NCI-H524 treated with DMSO at 0.1 percent for 48 hours (cell line): ENCODE measurements around the gene CBFA2T3.

ENCODE experiments used
- DNase-seq: peaks from one replicate; lab custom pipeline; 2025; lab: John Stamatoyannopoulos, UW

Gene CBFA2T3

DNA sequence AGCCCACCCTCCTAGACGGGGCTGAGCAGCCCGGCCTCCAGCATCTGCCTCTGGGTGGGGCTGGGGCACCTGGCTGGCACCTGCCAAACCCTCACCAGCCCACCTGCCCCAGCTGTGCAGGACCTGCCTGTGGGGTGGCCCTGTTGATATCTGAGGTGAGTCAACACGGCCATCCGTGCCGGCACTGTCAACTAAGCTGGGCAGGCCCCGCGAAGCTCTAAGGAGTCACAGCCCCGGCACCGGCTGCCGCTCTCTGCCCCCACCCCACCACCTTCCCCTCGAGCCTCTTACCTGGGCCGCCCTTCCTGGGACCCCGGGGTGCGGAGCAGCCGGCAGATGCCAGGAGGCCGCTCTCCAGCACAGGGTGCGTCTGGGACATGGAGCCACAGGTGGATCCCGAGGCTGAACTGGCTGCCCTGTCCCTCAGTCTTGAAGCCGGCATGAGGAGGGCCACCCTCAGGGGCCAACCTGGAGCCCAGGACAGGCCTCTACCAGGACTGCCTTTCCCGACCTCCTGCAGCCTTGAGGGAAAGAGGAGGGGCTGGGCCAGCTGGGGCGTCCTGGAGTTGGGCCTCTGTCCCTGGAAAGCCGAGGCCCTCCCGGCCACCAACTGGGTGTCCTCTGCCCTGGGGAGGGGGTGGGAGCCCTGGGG, 515 bp downstream of the CBFA2T3 start:
- DNase-seq = no peak

DNA sequence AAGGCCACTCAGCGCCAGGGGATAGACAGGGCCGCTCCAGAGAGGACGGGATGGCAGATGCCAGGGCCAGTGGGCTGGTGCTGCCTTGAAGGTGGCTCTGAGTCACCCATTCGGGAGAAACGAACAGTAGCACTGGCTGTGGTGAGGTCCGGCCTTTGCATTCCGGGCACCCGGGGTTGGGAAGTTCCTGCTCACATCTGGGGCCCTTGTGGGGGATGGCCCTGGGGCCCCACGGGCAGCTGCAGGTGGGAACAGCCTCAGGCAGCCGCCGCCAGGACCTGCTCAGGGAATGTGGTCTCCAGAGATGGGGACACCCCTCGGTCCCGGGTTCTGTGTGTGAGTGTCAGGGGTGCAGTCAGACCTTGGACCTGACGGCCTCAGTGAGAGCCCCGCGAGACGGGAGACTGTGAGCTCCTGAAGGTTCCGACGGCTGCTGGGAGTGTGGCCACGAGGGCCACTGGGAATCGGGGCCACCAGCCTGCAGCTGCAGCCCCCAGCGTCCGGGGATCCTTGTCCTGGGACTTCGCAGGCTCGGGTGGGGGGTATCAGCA, 1.4 kb downstream of the CBFA2T3 start:
- DNase-seq = no peak

DNA sequence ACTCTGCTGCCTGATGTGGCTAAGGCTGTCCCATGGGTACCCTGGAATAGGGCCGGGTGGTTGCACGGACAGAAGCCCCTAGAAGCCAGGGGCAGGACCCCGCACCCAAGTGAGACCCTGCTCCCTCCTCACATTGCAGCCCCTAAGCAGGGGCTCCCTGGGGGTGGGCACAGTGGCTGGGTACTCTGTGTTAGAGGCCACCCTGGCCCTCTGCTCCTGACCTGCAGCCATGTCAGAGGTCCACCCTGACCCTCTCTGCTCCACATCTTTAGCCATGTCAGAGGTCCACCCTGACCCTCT, 2.1 kb downstream of the CBFA2T3 start:
- DNase-seq = no peak

DNA sequence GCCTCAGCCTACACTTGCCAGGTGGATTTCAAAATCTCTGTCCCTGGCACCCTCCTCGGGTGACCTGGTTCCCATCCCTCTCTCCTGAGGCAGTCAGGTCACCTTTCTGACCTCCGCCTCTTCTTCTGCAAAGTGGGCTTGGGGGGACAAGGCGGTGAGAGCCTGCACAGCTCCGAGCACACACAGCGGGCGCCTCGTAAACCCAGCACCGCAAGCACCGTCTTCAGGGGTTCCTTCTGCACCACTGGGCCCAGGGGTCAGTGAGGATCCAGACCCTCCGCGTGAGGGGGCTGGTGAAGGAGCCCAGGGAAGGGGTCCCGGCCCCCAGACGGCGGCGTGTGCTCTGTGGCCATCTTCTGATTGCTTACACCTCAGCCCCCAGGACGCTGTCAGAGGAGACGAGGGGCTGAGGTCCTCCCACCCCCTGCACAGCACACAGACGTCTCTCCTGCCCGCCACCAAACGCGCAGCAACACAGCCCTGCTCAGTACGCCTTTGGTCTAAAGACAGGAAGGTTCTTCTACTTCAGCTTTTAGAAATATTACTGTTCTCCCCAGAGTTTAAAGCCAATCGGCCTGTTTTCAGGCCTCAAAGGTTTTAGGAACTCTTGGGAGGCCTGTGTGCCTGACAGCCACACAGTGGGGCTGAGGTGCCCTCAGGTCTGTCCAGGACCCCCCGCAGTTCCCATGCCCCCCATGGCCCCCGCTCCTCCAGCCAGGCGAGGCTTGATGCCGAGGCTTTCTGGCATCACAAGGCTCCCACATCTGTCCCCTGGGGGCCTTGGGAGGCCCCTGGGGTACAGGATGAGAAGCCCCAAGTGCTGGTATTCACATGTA, 2.7 kb downstream of the CBFA2T3 start:
- no peak for DNase-seq

DNA sequence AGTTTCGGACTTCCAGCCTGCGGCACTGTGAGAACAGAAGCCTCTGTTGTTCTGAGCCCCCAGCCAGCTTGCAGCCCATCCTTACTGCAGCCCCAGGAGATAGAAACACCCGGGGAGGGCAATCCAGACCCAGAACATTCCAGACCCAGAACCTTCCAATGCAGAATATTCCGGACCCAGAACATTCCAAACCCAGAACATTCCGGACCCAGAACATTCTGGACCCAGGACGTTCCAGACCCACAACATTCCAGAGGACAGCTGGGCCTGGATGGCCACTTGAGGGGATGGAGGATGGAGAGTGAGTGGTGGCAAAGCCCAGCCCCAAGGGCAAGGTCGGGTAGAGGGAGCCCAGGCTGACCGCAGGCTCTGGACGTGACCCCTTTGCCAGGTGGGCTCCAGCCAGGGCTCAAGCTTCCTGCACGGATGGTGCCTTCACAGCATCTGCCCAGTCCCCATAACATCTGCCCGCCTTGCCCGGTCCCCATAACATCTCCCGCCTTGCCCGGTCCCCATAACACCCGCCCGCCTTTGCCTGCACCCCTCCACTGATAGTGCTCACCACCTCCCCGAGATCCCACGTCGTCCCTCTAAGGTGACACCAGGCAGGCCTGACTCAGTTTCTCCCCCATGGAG, 3.5 kb downstream of the CBFA2T3 start:
- DNase-seq = no peak

DNA sequence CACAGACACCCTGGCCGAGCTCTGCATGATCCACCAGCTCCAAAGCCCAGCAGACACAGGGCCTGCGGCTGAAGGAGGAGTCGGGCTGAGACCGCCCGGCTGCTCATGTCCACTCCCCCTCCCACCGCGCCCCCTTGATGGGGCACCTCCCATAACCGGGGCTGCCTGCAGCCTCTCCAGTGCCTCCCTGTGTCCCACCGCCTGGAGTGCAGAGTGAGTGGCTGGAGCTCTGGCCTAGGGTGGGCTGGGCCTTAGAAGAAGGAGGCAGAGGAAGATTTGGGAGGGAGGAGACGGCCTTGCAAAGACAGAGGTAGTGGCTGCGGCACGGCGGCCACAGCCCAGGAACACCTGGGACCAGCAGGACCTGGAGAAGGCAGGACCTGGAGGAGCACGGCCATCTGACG, 4.0 kb downstream of the CBFA2T3 start:
- no peak for DNase-seq

DNA sequence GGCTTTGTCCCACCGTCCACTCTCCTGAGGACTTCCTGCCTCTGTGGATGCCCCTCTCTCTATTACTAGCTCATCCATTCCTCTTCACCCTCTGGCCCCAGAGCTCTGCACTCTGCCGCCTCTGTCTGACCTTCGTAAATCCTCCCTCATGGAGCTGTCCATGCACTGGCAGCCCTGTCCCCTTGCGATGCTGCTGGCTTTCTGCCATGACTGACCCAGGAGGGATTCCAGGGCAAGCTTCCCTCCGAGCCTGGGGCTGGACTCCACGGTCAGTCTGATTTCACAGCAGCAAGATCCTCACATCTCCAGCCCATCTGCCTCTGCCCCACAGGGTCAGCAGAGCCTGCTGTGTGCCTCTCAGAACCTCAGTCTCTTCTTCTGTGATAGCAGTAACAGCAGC, 4.7 kb downstream of the CBFA2T3 start:
- DNase-seq = no peak

DNA sequence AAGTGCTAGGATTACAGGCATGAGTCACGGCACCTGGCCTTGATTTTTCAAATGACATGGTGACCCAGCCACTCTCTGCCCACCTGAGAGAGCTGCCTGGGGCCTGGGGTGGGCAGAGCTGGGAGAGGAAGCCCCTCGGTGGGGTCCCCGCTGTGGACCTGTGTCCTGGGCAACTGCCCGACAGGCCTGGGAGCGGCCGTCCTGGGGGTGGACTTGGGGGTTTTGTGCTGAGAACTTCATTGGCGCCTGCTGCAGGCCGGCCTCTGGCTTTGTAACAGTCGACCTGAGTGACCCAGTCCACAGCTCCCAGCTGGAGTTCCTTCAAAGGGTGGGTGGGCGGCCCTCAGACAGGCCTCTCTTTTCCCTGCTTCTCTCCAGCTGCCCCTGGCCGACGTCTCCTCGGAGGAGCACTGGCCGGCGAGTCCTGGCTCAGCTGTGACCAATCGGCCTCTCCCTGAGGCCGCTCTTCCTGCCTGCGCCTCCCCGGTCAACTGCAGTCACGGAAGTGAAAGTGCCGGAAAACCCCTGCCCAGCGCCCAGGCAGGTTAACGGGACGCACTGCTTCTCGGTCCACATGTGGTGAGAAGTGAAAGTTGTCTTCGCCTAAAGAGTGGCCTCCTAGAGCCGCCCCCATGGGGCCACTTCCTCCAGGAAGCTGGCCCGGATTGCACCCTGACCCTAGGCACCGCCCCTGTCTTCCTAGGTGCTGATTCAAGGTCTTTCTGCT, 5.5 kb downstream of the CBFA2T3 start:
- DNase-seq = no peak

DNA sequence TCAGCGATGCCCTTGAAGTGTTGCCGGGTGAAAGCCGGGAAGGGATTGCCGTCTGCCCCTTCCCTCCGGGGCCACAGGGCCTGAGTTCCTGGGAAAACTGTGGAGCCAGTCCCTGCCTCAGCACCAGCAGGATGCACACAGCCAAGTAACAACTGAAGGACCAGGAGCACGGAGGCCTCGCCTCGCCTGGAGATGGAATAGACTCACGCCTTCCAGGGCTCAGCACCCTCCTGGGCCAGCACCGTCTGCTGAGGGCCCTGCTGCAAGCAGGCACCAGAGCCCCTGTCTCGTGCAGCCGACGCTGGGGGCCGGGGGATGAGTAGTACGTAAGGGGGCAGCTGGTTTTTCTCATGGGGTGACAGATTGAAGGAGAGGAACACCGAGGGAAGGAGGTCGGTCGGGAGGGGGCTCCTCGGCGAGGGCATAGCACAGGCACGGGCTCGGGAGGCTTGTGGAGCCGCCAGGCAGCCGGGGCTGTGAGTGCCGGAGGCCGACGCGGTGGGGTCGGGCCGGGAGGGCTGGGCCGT, 6.4 kb downstream of the CBFA2T3 start:
- DNase-seq = no peak

DNA sequence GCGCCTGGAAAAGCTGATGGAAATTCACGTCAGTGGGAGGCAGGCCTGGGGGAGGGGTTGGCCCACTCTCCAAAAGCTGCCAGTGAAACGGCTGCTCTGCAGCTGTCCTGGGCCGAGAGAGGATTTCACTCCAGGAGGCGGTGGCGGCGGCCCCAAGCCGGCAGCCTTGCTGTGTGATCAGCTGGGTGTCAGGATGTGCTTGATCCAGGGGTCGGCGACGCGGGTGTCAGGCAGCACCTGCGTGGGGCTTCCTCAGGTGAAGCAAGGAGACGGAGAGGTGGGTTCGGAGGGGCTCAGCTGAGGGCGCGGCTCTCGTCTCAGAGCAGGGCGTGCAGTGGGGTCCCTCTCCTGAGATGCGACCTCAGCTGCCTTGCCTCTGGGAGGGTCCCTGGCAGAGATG, 7.0 kb downstream of the CBFA2T3 start:
- DNase-seq = no peak

DNA sequence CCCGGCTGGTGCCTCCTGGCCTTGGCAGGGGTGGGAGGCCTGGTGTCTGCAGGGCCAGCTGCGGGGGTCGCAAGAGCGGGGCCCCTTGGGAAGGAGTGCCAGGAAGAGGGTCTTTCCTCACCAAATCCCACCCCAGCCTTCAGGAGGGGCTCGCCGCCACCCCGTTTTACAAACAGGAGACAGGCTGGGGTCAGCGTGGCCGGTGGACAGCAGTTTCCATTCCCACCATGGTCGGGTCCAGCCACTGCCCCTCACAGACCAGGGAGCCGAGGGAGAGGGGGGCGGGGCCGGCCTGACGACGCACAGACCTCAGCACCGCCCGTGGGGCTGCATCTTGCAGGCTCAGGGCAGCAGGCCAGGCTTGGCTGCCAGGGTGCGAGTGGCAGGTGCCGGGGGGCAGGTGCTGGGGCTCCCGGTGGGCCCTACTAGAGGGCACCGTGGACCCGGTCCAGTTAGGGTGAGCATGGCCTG, 7.6 kb downstream of the CBFA2T3 start:
- DNase-seq = no peak

DNA sequence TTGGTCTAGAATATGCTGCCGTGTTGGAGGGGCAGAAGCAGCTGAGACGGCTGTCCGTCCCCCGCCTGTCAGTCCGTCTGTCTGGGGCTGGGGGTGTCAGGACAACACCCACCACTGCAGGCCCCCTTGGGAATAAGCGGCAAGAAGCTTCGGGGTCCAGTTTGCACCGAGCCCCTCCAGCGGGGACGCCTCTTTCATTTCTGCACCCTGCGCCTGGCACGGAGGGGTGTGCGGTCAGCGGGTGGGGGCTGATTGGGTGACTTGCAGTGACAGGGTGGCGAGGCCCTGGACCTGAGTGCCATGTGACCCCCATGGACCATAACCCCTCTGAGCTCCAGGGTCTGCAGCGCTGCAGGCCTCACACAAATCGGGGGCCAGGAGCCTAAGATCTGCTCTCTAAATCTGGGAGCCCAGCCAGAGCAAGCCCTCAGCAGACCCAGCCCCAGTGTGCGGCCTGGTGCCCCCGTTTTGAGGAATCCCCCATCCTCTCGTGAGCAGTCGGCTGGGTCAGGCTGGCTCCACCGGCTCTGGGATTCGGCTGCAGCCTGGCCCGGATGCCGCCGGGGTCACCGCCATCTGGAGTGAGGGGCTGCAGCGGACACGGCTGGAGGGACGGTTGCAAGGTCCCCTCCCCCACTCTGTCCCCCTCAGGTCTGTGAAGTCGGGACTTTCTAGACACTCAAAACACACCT, 8.3 kb downstream of the CBFA2T3 start:
- no peak for DNase-seq

DNA sequence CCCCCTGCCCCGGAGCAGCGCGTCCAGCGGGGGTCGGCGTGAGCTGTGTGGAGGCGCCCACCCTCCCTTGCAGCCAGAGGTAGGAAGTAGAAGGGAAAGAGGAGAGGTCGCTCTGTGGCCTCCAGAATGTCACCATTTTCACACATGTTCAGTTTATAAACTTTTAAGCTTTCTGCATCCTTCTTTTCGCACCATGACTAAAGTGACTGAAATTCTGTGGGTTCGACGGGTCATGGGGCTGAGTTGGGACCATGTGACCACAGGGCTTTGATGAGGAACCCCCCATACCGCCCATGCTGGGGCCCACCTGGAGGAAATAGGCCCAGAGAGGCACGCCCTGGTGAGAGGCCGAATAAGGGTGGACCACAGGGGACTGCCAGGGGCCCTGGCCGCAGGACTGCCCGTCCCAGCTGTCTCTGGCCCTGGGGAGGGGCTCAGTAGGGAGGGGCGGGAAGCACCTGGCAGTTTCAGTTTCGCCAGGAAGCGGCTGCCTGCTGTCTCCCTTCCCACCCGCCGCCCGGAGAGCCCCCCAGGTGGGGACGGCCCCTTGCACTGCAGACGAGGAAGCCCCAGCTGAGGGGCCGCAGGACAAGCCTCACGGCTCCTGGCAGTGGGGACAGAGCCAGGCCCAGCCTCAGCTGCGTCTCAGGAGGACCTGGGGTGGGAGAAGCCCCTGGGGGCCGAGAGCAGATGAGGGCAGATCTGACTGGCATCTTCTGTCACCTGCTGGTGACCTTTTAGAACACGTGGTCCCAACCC, 9.0 kb downstream of the CBFA2T3 start:
- DNase-seq = no peak

DNA sequence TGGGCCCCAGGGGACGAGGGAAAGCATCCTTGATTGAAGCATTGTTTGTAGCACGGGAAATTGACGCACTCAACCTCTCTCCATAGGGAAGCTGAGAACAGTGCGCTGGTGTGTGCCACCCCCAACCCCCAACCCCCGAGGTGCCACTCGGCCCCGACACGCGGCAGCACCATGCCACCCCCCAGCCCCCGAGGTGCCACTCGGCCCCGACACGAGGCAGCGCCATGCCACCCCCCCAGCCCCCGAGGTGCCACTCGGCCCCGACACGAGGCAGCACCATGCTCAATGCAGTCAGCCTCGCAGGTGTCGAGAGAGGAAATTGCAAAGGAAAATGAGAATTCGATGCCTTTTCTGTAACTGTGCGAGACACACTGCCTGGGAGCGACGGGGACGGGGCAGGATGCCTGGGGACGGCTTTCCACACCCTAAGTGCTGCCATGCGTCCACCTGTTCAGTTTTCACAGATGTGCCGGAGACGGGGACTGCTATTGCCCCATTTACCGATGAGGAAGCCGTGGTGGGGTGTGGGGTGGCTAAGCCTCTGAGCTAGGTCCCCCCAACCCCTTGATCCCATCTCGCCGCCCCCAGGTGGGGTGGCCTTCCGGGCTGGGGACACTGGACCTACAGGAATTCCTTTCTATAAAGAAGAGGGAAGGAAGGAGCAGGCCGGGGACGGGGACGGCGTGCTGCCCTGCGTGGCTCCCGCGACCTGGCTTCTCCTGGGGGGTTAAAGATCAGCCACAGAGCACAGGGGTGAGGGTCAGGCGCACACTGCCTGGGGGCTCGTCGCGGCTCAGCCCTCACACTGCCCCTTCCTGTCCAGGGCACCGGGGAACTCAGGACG, 9.8 kb downstream of the CBFA2T3 start:
- no peak for DNase-seq

DNA sequence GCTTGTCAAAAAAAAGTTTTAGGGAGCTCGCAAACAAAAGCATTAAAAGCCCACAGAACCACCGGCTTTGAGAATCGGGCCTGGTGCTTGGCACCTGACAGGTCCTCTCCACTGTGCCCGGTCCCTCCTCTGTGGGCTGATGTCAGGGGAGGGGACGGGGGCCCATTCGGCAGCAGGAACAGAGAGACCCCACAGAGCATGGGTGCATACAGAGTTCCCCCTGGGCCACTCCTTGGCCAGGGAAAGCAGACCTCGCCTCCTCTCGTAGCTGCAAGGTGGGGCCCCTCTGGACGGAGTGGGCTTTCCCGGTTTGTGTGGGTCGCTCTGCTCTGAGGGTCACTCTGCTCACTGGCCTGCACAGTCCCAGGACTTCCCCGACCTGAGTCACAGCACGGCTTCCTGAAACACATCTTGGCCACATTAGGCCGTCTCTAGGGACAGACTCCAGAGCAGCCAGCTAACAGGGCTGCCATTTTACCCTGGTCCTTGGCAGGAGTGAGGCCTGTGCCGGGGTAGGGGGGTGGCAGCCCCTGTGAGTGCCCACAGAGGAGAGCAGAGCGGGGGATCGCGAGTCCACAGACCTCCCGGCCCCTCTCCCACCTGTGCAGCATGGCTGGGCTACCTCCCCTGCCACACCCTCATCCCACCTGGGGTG, 11.1 kb downstream of the CBFA2T3 start:
- DNase-seq = no peak

DNA sequence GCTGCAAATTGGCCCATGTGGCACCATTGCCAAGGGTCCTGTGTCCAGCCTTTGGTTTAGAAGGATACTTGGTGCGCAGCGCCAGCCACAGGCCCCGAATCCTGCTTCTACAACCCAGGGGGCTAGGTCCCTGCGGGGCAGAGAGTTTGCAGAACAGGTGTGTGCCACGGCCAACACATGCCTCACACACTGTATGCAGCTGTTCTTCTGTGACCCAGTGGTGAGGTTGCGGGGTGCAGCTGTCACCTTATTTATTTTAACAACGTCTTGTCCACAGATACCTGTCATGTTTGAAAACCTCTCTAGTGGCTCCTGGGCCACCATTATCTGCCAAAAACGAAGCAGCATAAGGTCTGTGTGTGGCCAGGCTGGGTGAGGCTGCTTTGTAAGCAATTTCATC, 11.6 kb downstream of the CBFA2T3 start:
- DNase-seq = no peak

DNA sequence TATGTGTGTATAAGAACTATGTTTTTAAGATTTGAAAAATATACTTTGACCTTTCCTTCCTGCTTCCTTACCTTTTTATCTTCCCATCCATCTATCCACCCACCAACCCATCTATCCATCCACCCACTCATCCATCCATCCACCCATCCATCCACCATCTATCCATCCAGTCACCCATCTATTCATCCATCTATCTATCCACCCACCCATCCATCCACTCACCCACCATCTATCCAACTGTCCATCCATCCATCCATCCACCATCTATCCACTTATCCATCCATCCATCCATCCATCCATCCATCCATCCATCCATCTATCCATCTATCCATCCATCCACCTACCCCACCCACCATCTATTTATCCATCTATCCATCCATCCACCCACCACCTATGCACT, 12.4 kb downstream of the CBFA2T3 start:
- DNase-seq = no peak

DNA sequence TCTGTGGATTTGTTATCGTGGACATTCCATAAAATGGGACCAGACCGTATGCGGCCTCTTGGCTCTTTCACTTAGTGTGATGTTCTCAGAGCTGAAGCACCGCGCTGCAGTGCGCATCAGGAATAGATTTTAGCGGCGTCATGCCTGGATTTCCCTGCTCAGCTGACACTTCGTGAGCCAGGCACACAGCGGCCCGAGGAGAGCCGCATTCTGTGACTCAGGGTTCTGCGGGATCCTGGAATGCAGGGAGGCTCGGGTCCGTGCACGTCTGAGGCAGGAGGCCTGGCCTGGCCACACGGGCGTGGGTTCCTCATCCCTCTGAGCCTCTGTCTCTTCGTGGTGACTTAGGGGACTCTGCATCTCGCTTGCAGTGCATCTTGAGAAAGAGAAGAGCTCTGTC, 13.4 kb downstream of the CBFA2T3 start:
- no peak for DNase-seq

DNA sequence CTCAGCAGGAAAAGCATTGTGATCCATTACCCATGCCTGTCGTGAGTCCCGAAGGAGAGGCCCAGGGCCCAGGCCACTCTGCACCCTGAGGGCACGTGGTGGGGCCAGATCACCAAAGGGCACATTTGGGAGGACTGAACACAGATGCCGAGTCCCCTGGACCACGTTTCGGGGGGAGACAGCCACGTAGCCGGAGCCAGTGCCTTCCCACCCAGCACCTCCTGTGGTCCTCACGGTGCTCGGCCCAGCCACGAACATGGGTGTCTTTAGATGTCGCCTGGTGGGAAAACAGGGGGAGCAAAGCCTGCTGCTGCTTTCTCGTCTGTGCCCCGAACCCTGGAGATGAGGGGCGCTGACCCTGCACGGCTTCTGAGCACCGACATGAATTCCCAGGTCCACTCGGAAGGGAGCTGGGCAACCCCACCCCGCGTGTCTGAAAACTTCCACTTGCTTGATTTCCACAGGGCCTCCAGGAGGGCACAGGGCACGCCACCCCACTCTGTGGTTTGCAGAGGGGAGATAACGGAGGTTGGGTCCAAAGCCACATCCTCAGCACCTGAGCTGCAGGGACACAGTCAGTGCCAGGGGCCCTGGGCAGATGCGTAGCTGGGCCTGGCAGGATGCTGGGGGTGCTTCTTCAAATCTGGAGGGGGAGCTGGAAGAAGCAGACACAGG, 14.4 kb downstream of the CBFA2T3 start:
- no peak for DNase-seq
